H9 (cell line): ENCODE data around the gene CMSS1. TPM values are rescaled to one million over a fixed set of nuclear protein-coding genes. Genes with fewer than 3 reads are reported as not detected.

Experiments
- DNase-seq: peaks from one replicate; pipeline ENCODE4 v3.0.0-alpha.2; 2017
- H2AFZ ChIP-seq: one replicate; pipeline ENCODE4 v1.6.1; 2013; ENCODE audit warnings: mild to moderate bottlenecking, low read length, control low read depth, moderate library complexity
- H2AK5ac ChIP-seq: 2 replicates; pipeline ENCODE4 v1.6.1; 2013; ENCODE audit warnings: low read length, control low read depth, mixed read lengths; ENCODE audit not compliant: insufficient read length
- H2BK120ac ChIP-seq: one replicate; pipeline ENCODE4 v1.6.1; 2013; ENCODE audit warnings: low read depth, mild to moderate bottlenecking, low read length, control low read depth, inconsistent platforms; ENCODE audit not compliant: poor library complexity, severe bottlenecking
- H2BK12ac ChIP-seq: 2 replicates; pipeline ENCODE4 v1.6.1; 2013; ENCODE audit warnings: low read length, control low read depth, mixed read lengths, low read depth; ENCODE audit not compliant: insufficient read length
- H2BK15ac ChIP-seq: 2 replicates; pipeline ENCODE4 v1.6.1; 2013; ENCODE audit warnings: low read depth, low read length, control low read depth
- H2BK20ac ChIP-seq: one replicate; pipeline ENCODE4 v1.6.1; 2013; ENCODE audit warnings: low read depth, mild to moderate bottlenecking, low read length, control low read depth, inconsistent platforms; ENCODE audit not compliant: poor library complexity, severe bottlenecking
- H2BK5ac ChIP-seq: 2 replicates; pipeline ENCODE4 v1.6.1; 2013; ENCODE audit warnings: low read length, control low read depth, mixed read lengths; ENCODE audit not compliant: insufficient read length
- H3K14ac ChIP-seq: 2 replicates; pipeline ENCODE4 v1.6.1; 2013; ENCODE audit warnings: low read length, control low read depth; ENCODE audit not compliant: insufficient read depth
- H3K18ac ChIP-seq: 2 replicates; pipeline ENCODE4 v1.6.1; 2013; ENCODE audit warnings: low read depth, mild to moderate bottlenecking, mixed read lengths, low read length, control low read depth; ENCODE audit not compliant: insufficient read length
- H3K23ac ChIP-seq: 2 replicates; pipeline ENCODE4 v1.6.1; 2013; ENCODE audit warnings: low read length, control low read depth, mixed read lengths, low read depth; ENCODE audit not compliant: insufficient read length
- H3K23me2 ChIP-seq: 2 replicates; pipeline ENCODE4 v1.6.1; 2013; ENCODE audit warnings: low read depth, mild to moderate bottlenecking, mixed read lengths, low read length, control low read depth; ENCODE audit not compliant: insufficient read length, poor library complexity, severe bottlenecking
- H3K27ac ChIP-seq: 2 replicates; pipeline ENCODE4 v1.5.1; 2013; ENCODE audit warnings: low read length, control low read depth, mixed read lengths, low read depth; ENCODE audit not compliant: insufficient read length
- H3K27me3 ChIP-seq: 2 replicates; pipeline ENCODE4 v1.6.1; 2013; ENCODE audit warnings: low read length, control low read depth, inconsistent platforms; ENCODE audit not compliant: insufficient read depth
- H3K4ac ChIP-seq: 2 replicates; pipeline ENCODE4 v1.6.1; 2013; ENCODE audit warnings: low read depth, mild to moderate bottlenecking, control low read depth, inconsistent platforms, low read length, moderate library complexity
- H3K4me1 ChIP-seq: 2 replicates; pipeline ENCODE4 v1.6.1; 2013; ENCODE audit warnings: low read length, control low read depth, inconsistent platforms; ENCODE audit not compliant: insufficient read depth
- H3K4me2 ChIP-seq: 2 replicates; pipeline ENCODE4 v1.6.1; 2013; ENCODE audit warnings: low read length, control low read depth, mixed read lengths; ENCODE audit not compliant: insufficient read length, insufficient read depth
- H3K56ac ChIP-seq: 2 replicates; pipeline ENCODE4 v1.6.1; 2013; ENCODE audit warnings: low read depth, mild to moderate bottlenecking, mixed read lengths, low read length, control low read depth; ENCODE audit not compliant: insufficient read length
- H3K79me1 ChIP-seq: 2 replicates; pipeline ENCODE4 v1.6.1; 2013; ENCODE audit warnings: low read depth, mild to moderate bottlenecking, moderate library complexity, low read length, control low read depth, inconsistent platforms; ENCODE audit not compliant: insufficient read depth, poor library complexity, severe bottlenecking
- H3K79me2 ChIP-seq: 2 replicates; pipeline ENCODE4 v1.6.1; 2013; ENCODE audit warnings: low read length, control low read depth, inconsistent platforms; ENCODE audit not compliant: insufficient read depth
- H3K9ac ChIP-seq: 2 replicates; pipeline ENCODE4 v1.6.1; 2013; ENCODE audit warnings: low read length, control low read depth, mixed read lengths; ENCODE audit not compliant: insufficient read length; ENCODE audit errors: extremely low read depth
- H3K9me3 ChIP-seq: one replicate; pipeline ENCODE4 v1.6.1; 2013; ENCODE audit warnings: low read depth, low read length, inconsistent platforms; ENCODE audit not compliant: control insufficient read depth
- H3T11ph ChIP-seq: one replicate; pipeline ENCODE4 v1.6.1; 2013; ENCODE audit warnings: mild to moderate bottlenecking, low read length, control low read depth, inconsistent platforms
- H4K20me1 ChIP-seq: one replicate; pipeline ENCODE4 v1.6.1; 2013; ENCODE audit not compliant: control insufficient read depth, insufficient read length, insufficient read depth
- H4K5ac ChIP-seq: 2 replicates; pipeline ENCODE4 v1.6.1; 2013; ENCODE audit warnings: low read depth, mild to moderate bottlenecking, mixed read lengths, low read length, control low read depth; ENCODE audit not compliant: insufficient read length
- H4K8ac ChIP-seq: replicated peaks from 2 replicates; pipeline ENCODE4 v1.6.1; 2013; ENCODE audit warnings: low read length, control low read depth, mixed read lengths, low read depth; ENCODE audit not compliant: insufficient read length
- H4K91ac ChIP-seq: 2 replicates; pipeline ENCODE4 v1.6.1; 2013; ENCODE audit warnings: low read depth, mild to moderate bottlenecking, moderate library complexity, mixed read lengths, low read length, control low read depth; ENCODE audit not compliant: insufficient read length
- H3K27ac Mint-ChIP-seq, 3 experiments: 2 replicates in 2 of 3; 3 replicates in 1 of 3; pipeline ENCODE4 v1.8.0; 2020 to 2021; ENCODE audit warnings: mixed read lengths in 3 of 3, mild to moderate bottlenecking in 1 of 3, moderate library complexity in 1 of 3
- H3K27me3 Mint-ChIP-seq: 2 replicates; pipeline ENCODE4 v1.8.0; 2021; ENCODE audit warnings: low read depth, mild to moderate bottlenecking, moderate library complexity, mixed read lengths
- H3K36me3 Mint-ChIP-seq, 3 experiments: 2 replicates in 2 of 3; 3 replicates in 1 of 3; pipeline ENCODE4 v1.8.0; 2020 to 2021; ENCODE audit warnings: low read depth in 3 of 3, mixed read lengths in 3 of 3; ENCODE audit not compliant: insufficient read depth in 1 of 3
- H3K4me1 Mint-ChIP-seq, 2 experiments: 2 replicates each; pipeline ENCODE4 v1.8.0; 2020; ENCODE audit warnings: mixed read lengths in 2 of 2
- H3K4me3 Mint-ChIP-seq, 2 experiments: 2 replicates in 1 of 2; 3 replicates in 1 of 2; pipeline ENCODE4 v1.8.0; 2020 to 2021; ENCODE audit warnings: mild to moderate bottlenecking in 2 of 2, mixed read lengths in 2 of 2, moderate library complexity in 1 of 2
- H3K9me3 Mint-ChIP-seq, 2 experiments: 2 replicates in 1 of 2; 3 replicates in 1 of 2; pipeline ENCODE4 v1.8.0; 2020; ENCODE audit warnings: mild to moderate bottlenecking in 2 of 2, mixed read lengths in 2 of 2, moderate library complexity in 1 of 2
- CTCF ChIP-seq: fragments of 200-600 bp; sonication (generic); conservative IDR thresholded peaks from 3 replicates; pipeline ENCODE4 v1.8.0; 2021; ENCODE audit warnings: antibody characterized with exemption, mild to moderate bottlenecking
- WGBS: extraction: QIAGEN DNeasy Blood & Tissue Kit; methylation state at CpG from one replicate; pipeline ENCODE4 v1.1.7; 2013; ENCODE audit warnings: missing lambda C conversion rate, low lambda C conversion rate, mixed read lengths; ENCODE audit not compliant: insufficient read length; ENCODE audit errors: extremely low coverage; 5-methylcytosine and 5-hydroxymethylcytosine counted together
- total RNA-seq: library from RNA; stranded (reverse); gene quantifications from 2 replicates; pipeline ENCODE4 v1.2.1, GENCODE V29; 2021

CMSS1 gene
- total RNA-seq, 1 experiment from 2014 or later: 61.8 TPM

GRCh38 chr3:99868311-99868646, 50.6 kb downstream of the CMSS1 start:
- Histone ChIP-seq H2BK12ac (no peak overlapping the region), H3K79me2 (no peaks in the 10 kb centered on the region), H2AK5ac (no peak overlapping the region), H3K79me1 (no peaks in the 10 kb centered on the region), H3K4me1 (peaks cover 3% of the 10 kb centered on the region; the same call in 1 of the 2 replicates), H4K91ac (no peak overlapping the region), H2BK5ac (no peak overlapping the region), H3K4me2 (no peak overlapping the region), H3K27me3 (peaks cover 1% of the 10 kb centered on the region; the same call in 1 of the 2 replicates), H3K4ac (no peak overlapping the region), H3K14ac (no peak overlapping the region), H2BK20ac (no peak overlapping the region), H3K23me2 (no peaks in the 10 kb centered on the region), H3K27ac (no peak overlapping the region), H4K8ac (no peak overlapping the region), H3K9me3 (no peaks in the 10 kb centered on the region), H3K23ac (no peak overlapping the region), H3K18ac (no peak overlapping the region), H4K5ac (no peak overlapping the region), H4K20me1 (no peaks in the 10 kb centered on the region), H2AFZ (no peak overlapping the region), H3K9ac (no peak overlapping the region), H2BK15ac (no peak overlapping the region), H3T11ph (no peak overlapping the region), H2BK120ac (no peak overlapping the region), H3K56ac (no peak overlapping the region)
- Mint-ChIP-seq H3K9me3 (no peaks in the 10 kb centered on the region), H3K4me1 (peaks cover 4 to 6% of the 10 kb centered on the region in 2 experiments), H3K36me3 (no peaks in the 10 kb centered on the region), H3K27me3 (peaks cover 76% of the 10 kb centered on the region), H3K4me3 (no peak overlapping the region), H3K27ac (no peak overlapping the region)
- TF ChIP-seq CTCF: no peak
- DNase-seq: no peak
- no CpG with 5 or more reads among the region's 1 CpG for WGBS
